GM08714 (cell line): ENCODE data around the gene ANKRD44.
"Not testable (repeated sequence)": the region's sequence is repeated elsewhere in the genome, so short reads cannot be mapped to it uniquely, and the experiment has no call there.

Experiments
- H3K4me3 ChIP-seq: fragments of 200-500 bp; sonication (Bioruptor generic); 2 replicates; pipeline ENCODE4 v1.5.1; 2014; ENCODE audit warnings: mild to moderate bottlenecking, low read length, inconsistent platforms
- ZNF274 ChIP-seq: IDR thresholded peaks from 2 replicates; pipeline ENCODE4 v1.6.1; 2012; ENCODE audit warnings: mild to moderate bottlenecking, low read depth, low read length

Gene ANKRD44

GRCh38 chr2:197307933-197308521 lies 2.6 kb downstream of the ANKRD44 start:
- no peak for TF ChIP-seq ZNF274
- peak overlapping the region; percentile 67; the same call in 1 of the 2 replicates for H3K4me3 ChIP-seq

GRCh38 chr2:197307236-197307932 lies 3.2 kb downstream of the ANKRD44 start:
- TF ChIP-seq ZNF274 = no peak
- H3K4me3 ChIP-seq = peak overlapping the region; percentile 67; the same call in 1 of the 2 replicates

DNA sequence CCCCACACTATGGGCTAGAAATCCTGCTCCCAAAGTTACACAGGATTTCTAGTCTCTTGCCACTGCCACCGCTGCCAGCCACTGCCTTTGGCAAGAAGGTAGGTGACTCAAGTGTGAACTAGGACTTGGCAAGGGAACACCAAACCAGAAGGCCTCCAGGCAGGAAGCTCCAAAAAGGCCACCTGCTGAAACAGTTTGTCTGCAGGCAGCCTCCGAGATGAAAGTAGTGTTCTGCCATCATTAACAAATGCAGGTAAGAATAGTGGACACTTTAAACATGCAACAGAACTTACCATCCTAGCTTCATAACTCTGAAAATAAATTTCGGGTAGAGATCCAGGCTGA lies 3.9 kb downstream of the ANKRD44 start:
- no peak for TF ChIP-seq ZNF274
- peak overlapping the region; percentile 53; the same call in 1 of the 2 replicates for H3K4me3 ChIP-seq

DNA sequence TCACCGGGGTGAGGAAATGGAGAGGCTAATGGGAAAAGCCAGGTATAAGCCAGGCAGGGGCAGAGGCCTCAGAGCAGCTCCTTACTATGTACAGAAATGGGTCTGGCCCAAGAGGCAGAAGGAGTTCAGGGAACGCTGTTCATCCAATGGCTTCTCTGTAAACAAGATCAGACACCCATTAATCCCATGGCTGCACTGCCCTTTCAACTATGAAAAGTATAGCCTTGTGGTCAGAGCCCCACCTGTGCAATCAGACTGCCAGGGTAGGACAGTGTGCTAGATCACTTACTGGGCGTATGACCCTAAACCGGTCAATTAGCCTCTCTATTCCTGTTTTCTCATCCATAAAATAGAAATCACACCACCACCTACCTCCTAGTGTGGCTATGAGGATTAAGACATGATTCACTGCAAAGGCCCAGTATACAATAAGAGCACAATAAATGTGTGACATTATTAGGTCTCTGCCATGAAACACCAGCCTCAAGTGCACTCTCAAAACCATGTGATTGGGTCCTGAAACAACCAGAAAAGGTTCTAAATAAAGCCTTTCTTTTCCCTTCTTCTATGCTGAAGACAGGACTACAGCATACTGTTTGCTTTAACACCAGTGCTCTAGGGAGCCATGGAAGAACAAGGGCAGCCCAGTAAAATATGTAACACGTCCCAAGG lies 4.4 kb downstream of the ANKRD44 start:
- TF ChIP-seq ZNF274 = no peak
- peak overlapping the region; percentile 53; the same call in 1 of the 2 replicates for H3K4me3 ChIP-seq

- no peak for TF ChIP-seq ZNF274
- H3K4me3 ChIP-seq = peak overlapping the region; percentile 26; the same call in 1 of the 2 replicates
Measured at GRCh38 chr2:197304556-197305011, 6.0 kb downstream of the ANKRD44 start.

DNA sequence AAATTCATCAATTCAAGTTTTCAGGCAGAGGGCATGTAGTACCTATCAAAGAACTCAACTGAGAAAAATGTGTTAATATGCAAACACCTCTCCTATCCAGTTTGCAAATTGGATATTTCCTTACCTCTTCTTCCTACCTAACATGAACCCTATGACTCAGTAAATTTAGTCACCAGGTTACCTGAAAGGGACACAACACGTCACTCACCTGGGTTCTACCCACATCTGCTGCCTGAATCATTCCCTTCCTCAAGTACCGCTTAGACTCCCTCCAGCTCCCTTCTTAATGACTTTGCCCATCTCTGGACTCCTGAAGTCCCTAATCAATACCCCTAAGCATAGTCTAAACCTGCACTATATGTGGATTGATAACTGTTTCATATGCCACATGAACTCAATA lies 10.4 kb downstream of the ANKRD44 start:
- TF ChIP-seq ZNF274 = no peak

DNA sequence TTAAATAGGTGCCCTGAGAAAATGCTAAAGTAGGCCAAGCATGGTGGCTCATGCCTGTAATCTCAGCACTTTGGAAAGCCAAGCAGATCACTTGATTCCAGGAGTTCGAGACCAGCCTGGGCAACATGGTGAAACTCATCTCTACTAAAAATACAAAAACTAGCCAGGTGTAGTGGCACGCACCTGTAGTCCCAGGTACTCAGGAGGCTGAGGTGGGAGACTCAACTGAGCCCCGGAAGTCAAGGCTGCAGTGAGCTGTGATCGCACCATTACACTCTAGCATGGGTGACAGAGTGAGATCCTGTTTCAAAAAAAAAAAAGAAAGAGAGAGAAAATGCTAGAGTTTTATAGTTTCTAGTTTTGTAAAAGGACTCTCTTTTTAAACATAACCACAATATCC lies 12.0 kb downstream of the ANKRD44 start:
- no peak overlapping the region for H3K4me3 ChIP-seq
- no peak for TF ChIP-seq ZNF274

More for the DNA sequence above, 10.4 kb downstream of the ANKRD44 start:
- no peak overlapping the region for H3K4me3 ChIP-seq

DNA sequence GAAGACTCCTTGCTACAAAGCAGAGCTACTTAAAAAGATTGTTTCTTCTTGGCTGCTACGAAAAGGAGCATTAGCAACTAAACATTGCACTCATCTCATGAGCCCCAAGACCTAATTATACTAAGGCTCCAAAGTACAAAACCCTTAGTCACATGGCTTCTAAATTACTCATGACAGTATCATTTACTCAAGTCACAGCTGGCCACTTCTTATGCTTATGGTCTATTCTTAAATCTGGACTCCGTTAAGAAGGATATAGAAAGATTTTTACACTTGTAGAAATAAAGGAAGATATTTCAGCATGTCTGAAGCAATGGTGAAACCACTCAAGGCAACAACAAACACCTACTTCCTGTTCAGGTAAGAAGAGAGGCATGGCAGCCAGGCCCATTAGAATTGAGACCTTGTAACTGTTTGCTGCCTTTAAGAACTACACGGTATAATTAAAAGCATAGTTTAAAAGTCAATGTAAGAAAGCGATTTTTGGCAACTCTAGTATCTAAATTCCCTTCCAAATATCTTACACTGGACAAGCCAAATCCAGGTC lies 12.7 kb downstream of the ANKRD44 start:
- no peak overlapping the region for H3K4me3 ChIP-seq
- TF ChIP-seq ZNF274 = no peak

DNA sequence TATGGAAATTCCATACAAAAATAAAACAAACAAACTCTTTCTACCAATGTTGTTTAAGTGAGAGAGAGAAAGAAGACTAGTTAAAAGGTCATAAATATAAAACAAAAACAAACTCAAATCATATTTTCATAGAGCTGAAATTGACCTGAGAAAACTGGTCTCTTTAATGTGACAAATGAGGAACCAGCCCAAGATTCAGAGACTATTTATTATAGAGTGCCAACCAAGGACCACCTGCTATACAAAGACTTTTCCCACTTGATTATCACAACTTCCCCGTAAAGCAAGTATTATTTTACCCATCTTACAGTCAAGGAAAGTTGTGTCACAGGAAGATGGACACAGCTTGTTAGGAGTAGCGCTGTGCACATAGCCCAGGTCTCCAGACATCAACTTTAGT lies 13.3 kb downstream of the ANKRD44 start:
- no peak for TF ChIP-seq ZNF274
- H3K4me3 ChIP-seq = no peak overlapping the region

- no peak for TF ChIP-seq ZNF274
- H3K4me3 ChIP-seq = no peak overlapping the region
Measured at GRCh38 chr2:197296835-197297234, 13.7 kb downstream of the ANKRD44 start.

- H3K4me3 ChIP-seq = peak overlapping the region; percentile 56
- TF ChIP-seq ZNF274 = no peak
Measured at GRCh38 chr2:197294260-197294659, 16.3 kb downstream of the ANKRD44 start.

GRCh38 chr2:197293252-197294007 lies 17.1 kb downstream of the ANKRD44 start:
- H3K4me3 ChIP-seq = peak overlapping the region; percentile 56
- TF ChIP-seq ZNF274 = no peak

DNA sequence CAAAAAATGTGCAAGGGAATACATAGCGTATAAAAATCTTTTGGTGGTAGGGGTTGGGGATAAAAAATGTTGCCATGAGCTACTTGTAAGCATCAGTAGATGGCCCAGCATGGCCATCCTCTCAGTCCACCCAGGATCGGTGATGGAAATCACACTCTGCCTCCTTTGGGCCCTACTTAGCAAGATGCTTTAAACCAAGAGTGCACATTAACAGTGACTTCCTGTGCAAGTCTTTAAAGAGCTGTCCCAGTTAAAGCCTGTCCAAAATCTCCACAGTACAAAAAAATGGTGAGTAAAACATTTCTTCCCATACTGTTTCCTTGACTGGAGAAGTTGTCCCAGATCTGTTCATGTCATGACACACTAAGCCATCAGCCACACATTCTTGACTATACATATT lies 18.0 kb downstream of the ANKRD44 start:
- H3K4me3 ChIP-seq = peak overlapping the region; percentile 36; the same call in 1 of the 2 replicates
- TF ChIP-seq ZNF274 = no peak

GRCh38 chr2:197287596-197287932 lies 23.0 kb downstream of the ANKRD44 start:
- H3K4me3 ChIP-seq = not testable (repeated sequence)
